Mucosa of rectum (tissue), 2 donors: Measurements from ENCODE around the gene FRS2.

Experiments used
- H3K27ac ChIP-seq, 2 donors: one replicate each; pipeline ENCODE4 v1.7.0; 2013; ENCODE audit warnings: inconsistent platforms in 2 of 2, low read depth in 2 of 2, low read length in 2 of 2
- H3K27me3 ChIP-seq, 2 donors: one replicate each; pipeline ENCODE4 v1.7.0; 2013; ENCODE audit warnings: low read length in 2 of 2; ENCODE audit not compliant: control insufficient read depth in 2 of 2, insufficient read depth in 2 of 2
- H3K36me3 ChIP-seq, 2 donors: one replicate each; pipeline ENCODE4 v1.7.0; 2013; ENCODE audit warnings: low read length in 2 of 2; ENCODE audit not compliant: control insufficient read depth in 2 of 2, insufficient read depth in 2 of 2
- H3K4me1 ChIP-seq, 2 donors: one replicate each; pipeline ENCODE4 v1.7.0; 2013; ENCODE audit warnings: low read length in 2 of 2, mild to moderate bottlenecking in 1 of 2; ENCODE audit not compliant: control insufficient read depth in 2 of 2, insufficient read depth in 2 of 2
- H3K4me3 ChIP-seq, 2 donors: one replicate each; pipeline ENCODE4 v1.7.0; 2013; ENCODE audit warnings: low read length in 2 of 2
- H3K9ac ChIP-seq, 2 donors: one replicate each; pipeline ENCODE4 v1.7.0; 2013; ENCODE audit warnings: low read length in 2 of 2, low read depth in 1 of 2, mild to moderate bottlenecking in 1 of 2
- H3K9me3 ChIP-seq, 2 donors: one replicate each; pipeline ENCODE4 v1.7.0; 2013; ENCODE audit warnings: low read length in 2 of 2; ENCODE audit not compliant: control insufficient read depth in 2 of 2
- donor health status: healthy.
- donor health status: Normal muscosa, but diverticular disease.

Gene FRS2

DNA sequence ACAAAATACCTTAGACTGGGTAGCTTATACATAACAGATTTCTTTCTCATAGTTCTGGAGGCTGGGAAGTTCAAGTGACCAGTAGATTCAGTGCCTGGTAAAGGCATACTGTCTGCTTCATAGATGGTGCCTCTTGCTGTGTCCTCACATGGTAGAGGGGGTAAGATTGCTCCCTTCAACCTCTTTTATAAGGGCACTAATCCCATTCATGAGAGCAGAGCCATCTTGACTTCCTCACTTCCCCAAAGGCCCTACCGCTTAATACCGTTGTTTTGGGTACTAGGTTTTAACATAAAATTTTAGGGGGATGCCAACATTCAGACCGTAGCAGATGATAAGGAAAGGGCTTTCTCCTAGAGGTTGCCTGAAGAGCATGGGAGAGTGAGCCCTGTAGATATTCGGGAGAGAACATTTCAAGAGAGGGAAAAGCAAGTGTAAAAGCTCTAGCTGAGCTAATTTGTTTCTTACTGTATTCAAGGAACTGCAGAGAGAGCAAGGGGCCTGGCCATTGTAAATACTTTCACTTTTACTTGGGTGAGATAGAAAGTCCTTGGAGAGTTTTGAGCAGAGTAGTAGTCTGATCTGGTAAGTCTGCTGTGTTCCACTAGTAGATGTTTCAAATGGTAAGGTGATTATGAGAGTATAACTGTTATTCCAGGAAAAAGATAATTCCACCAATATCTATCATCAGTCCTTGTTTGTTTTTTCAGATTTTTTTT is 27.3 kb downstream of the FRS2 start:
- H3K27ac ChIP-seq = no peak overlapping the region
- no peaks in the 10 kb centered on the region for H3K9me3 ChIP-seq
- H3K9ac ChIP-seq = no peak overlapping the region
- no peaks in the 10 kb centered on the region for H3K36me3 ChIP-seq
- no peaks in the 10 kb centered on the region for H3K4me1 ChIP-seq
- H3K4me3 ChIP-seq = no peak overlapping the region
- no peaks in the 10 kb centered on the region for H3K27me3 ChIP-seq

GRCh38 chr12:69500631-69501030 is 30.4 kb downstream of the FRS2 start:
- peaks cover 0 to 3% of the 10 kb centered on the region in 2 donors for H3K36me3 ChIP-seq

DNA sequence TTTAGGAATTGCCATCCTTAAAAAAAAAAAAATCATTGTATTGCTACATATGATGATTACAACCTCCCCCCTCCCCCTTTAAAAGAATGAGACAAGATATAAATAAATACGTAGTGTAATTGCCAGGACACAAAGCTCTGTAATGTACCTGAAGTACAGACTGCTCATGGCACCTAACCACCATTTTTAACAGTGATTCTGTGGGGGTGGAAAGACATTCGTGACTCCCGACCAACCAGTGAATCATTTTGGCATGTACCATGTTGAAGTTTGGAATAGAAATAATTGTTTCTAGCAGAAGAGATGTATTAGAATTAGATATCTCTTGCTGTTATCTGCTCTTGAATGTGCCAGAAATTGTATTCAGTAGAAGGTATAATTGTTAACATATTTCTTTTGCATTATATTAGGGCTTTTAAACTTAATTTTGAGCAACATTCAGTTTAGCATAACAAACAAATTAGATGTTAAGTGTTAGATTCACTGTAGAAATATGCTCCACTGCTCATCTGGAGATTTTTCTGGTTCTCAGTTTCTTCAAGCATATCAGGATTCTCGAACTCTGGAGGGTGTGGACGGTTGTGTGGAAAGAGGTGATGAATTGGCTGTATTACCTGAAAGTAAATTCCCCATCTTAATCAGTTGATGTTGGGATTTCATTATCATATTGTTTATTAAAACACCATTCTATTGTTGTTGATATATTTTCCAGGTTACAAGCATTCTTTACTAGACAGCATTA is 31.1 kb downstream of the FRS2 start:
- no peak overlapping the region for H3K4me3 ChIP-seq
- no peaks in the 10 kb centered on the region for H3K4me1 ChIP-seq
- no peak overlapping the region for H3K9ac ChIP-seq
- H3K27me3 ChIP-seq = no peaks in the 10 kb centered on the region
- no peaks in the 10 kb centered on the region for H3K9me3 ChIP-seq
- H3K27ac ChIP-seq = no peak overlapping the region
- H3K36me3 ChIP-seq = peaks cover 0 to 3% of the 10 kb centered on the region in 2 donors

More at GRCh38 chr12:69500631-69501030, 30.4 kb downstream of the FRS2 start:
- H3K4me1 ChIP-seq = no peaks in the 10 kb centered on the region
- H3K9ac ChIP-seq = no peak overlapping the region
- no peak overlapping the region for H3K27ac ChIP-seq
- H3K27me3 ChIP-seq = no peaks in the 10 kb centered on the region
- no peak overlapping the region for H3K4me3 ChIP-seq
- H3K9me3 ChIP-seq = no peaks in the 10 kb centered on the region

GRCh38 chr12:69502345-69503081 is 32.3 kb downstream of the FRS2 start:
- H3K9ac ChIP-seq = no peak overlapping the region
- H3K27me3 ChIP-seq = no peaks in the 10 kb centered on the region
- H3K36me3 ChIP-seq = peaks cover 0 to 3% of the 10 kb centered on the region in 2 donors
- H3K4me3 ChIP-seq = no peak overlapping the region
- H3K4me1 ChIP-seq = no peaks in the 10 kb centered on the region
- H3K9me3 ChIP-seq = no peaks in the 10 kb centered on the region
- no peak overlapping the region for H3K27ac ChIP-seq

- no peaks in the 10 kb centered on the region for H3K9me3 ChIP-seq
- no peak overlapping the region for H3K9ac ChIP-seq
- peaks cover 0 to 2% of the 10 kb centered on the region in 2 donors for H3K4me1 ChIP-seq
- H3K27me3 ChIP-seq = no peaks in the 10 kb centered on the region
- no peak overlapping the region for H3K27ac ChIP-seq
- no peak overlapping the region for H3K4me3 ChIP-seq
- peaks cover 0 to 3% of the 10 kb centered on the region in 2 donors for H3K36me3 ChIP-seq
These were observed 37.9 kb downstream of the FRS2 start for GRCh38 chr12:69508091-69508490.

DNA sequence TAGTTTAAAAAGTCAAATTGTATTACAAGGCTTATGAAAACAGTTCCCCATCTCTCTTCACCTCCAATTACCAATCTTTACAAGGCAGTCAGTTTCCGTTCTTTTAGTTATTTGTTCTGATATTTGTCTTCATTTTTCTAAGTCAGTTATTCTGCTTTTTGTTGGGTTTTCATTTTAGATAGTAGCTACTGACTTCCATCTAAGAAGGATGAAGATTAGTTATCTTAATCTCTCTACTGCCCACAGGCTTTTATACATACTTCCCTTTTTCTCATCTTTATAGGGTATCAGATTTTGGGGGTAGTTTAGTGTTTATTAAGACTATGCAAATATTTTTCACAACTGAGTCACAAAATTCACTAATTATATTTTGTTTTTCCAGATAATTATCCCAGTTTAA is 38.4 kb downstream of the FRS2 start:
- Histone ChIP-seq H3K27me3 (no peaks in the 10 kb centered on the region), H3K9ac (no peak overlapping the region), H3K36me3 (no peaks in the 10 kb centered on the region), H3K4me1 (peaks cover 0 to 5% of the 10 kb centered on the region in 2 donors), H3K4me3 (no peak overlapping the region), H3K9me3 (no peaks in the 10 kb centered on the region), H3K27ac (no peak overlapping the region)

DNA sequence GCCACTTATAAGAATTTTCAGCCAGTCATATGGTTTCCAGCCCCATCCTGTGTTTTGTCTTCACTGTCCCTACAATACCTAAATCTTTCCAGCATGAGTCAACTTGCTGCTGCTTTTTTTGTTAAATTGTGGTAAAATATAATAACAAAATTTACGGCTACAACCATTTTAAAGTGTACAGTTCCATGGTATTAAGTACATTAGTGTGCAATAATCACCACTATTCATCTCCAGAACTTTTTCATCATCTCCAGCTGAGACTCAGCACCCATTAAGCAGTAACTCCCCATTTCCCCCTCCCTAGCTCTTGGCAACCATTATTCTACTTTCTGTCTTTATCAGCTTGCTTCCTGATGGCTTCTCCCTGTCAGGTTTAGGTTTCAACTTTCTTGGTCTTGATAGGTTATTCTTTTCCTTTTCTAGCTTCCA is 39.1 kb downstream of the FRS2 start:
- Histone ChIP-seq H3K9ac (no peak overlapping the region), H3K27ac (no peak overlapping the region), H3K27me3 (no peaks in the 10 kb centered on the region), H3K36me3 (no peaks in the 10 kb centered on the region), H3K4me3 (no peak overlapping the region), H3K4me1 (peaks cover 0 to 5% of the 10 kb centered on the region in 2 donors), H3K9me3 (no peaks in the 10 kb centered on the region)

DNA sequence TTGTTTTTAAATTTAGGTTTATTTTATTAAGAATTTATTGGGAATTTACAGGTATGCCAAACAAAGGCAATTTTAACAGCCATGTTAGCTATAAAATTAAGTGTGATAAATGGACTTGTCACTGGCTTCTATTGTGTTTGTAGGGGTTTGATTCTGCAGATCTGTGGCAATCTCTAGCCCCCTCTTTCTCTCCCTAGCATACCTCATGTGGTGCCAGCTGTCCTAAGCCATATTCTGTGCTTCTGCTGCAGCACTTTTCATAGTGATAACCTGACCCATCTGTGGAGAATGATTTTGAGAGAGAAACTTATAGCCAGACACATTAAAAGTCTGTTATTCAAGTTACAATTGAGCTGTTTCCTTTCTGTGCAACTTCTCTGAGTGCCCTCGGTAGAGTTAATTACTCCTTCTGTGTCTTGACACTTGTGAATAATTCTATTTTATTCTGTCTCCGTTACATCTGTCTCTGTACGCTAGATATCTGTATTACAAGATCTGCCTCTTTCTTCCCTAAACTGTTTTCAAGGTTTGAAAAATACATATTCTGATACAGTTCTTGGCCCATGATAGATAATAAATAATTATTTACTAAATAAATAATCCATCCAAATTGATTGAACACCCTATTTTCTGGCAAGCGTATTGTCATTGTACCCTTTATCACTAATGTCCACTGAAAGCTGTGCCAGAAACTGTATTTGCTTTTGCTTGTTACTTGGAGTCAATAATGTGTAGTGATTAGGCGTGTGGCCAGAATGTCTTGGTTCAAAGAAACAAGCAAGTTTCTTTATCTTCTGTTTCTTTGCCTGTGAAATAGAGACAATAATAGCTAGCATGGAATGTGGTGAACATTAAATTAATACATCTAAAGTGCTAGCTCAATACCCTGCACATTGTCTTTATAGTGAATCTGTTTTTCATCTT is 40.0 kb downstream of the FRS2 start:
- H3K9ac ChIP-seq = no peak overlapping the region
- no peak overlapping the region for H3K4me3 ChIP-seq
- no peak overlapping the region for H3K27ac ChIP-seq
- peaks cover 0 to 5% of the 10 kb centered on the region in 2 donors for H3K4me1 ChIP-seq
- no peaks in the 10 kb centered on the region for H3K36me3 ChIP-seq
- H3K9me3 ChIP-seq = no peaks in the 10 kb centered on the region
- H3K27me3 ChIP-seq = no peaks in the 10 kb centered on the region

- Histone ChIP-seq H3K9ac (no peak overlapping the region), H3K4me3 (no peak overlapping the region), H3K4me1 (peaks cover 3 to 5% of the 10 kb centered on the region in 2 donors), H3K36me3 (no peaks in the 10 kb centered on the region), H3K27me3 (no peaks in the 10 kb centered on the region), H3K9me3 (no peaks in the 10 kb centered on the region), H3K27ac (no peak overlapping the region)
These were observed 40.8 kb downstream of the FRS2 start for GRCh38 chr12:69511016-69511415.
